GM21576 (cell line): ENCODE data around the gene BRSK1.
A peak's percentile ranks its signal among the peaks of the same experiment; 100 is the strongest.

ENCODE experiments used
- ATAC-seq: cut with Tn5 transposase; IDR thresholded peaks from one replicate; pipeline ENCODE4 v1.9.1; 2021; ENCODE audit warnings: mild to moderate bottlenecking, moderate library complexity; ENCODE audit not compliant: unreplicated experiment

The BRSK1 gene

GRCh38 chr19:55273978-55274707 is 9.7 kb upstream of the BRSK1 start:
- ATAC-seq = no peak

- ATAC-seq = peak; percentile 43
These were observed 7.7 kb upstream of the BRSK1 start for GRCh38 chr19:55275851-55276719.

DNA sequence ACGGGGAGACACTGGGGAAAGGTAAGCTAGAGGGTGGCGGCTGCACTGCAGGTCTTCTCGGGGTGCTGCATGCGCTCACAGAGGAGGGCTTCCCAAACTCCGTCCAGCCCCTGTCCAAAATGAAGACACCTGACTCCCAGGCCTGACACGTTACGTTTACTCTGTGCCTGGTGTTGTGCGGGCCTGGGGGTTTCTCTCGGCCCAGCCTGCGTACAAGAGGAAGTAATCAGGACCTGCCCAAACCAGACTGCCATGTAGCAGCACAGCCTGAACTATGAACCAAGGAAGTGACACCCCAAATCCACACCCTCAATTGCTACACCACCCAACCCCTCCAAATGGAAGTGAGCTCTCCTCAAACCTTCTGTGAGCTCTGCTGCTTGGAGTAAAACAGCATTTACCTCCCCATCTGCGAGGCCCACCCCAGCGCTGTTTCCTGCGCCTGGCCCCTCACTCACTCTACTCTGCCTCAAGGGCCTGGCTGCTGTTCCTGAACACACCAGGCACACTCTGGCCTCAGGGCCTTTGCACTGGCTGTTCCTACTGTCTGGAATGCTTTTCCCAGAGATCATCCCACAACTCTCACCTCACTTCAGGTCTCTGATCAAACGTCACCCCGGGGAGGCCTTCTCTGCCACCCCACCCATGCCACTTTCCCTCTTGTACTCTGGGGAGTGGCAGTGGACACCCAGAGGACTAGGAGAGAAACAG is 6.9 kb upstream of the BRSK1 start:
- no peak for ATAC-seq

DNA sequence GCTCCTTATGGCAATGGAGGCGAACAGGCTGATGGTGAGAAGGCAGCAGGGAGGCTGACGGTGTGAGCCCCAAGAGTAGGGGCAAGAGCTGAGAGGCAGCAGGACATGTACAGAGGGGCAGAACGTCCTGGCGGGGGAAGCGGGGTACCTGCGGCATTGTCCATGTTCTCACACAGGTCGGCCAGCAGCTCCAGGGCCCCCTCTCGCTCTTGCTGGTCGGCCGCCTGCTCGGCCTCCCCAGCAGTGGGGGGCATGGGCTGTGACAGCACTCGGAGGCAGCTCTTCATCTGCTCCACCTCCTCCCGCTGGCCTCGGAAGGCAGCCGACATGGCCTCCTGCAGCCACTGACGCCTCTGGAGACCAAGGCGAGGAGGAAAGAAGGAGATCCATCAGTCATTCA is 6.3 kb upstream of the BRSK1 start:
- no peak for ATAC-seq

GRCh38 chr19:55278391-55279135 is 5.2 kb upstream of the BRSK1 start:
- no peak for ATAC-seq

- ATAC-seq = no peak
These were observed 4.5 kb upstream of the BRSK1 start for GRCh38 chr19:55279340-55279739.

GRCh38 chr19:55279770-55280643 is 3.8 kb upstream of the BRSK1 start, which contains the start of gene HSPBP1:
Gene HSPBP1, minus strand, starts transcription at chr19:55280110. Its CDS starts 502 bp downstream, at chr19:55279608.
- ATAC-seq = peak; percentile 70

GRCh38 chr19:55284405-55285058 is 735 bp downstream of the BRSK1 start:
- ATAC-seq = no peak

DNA sequence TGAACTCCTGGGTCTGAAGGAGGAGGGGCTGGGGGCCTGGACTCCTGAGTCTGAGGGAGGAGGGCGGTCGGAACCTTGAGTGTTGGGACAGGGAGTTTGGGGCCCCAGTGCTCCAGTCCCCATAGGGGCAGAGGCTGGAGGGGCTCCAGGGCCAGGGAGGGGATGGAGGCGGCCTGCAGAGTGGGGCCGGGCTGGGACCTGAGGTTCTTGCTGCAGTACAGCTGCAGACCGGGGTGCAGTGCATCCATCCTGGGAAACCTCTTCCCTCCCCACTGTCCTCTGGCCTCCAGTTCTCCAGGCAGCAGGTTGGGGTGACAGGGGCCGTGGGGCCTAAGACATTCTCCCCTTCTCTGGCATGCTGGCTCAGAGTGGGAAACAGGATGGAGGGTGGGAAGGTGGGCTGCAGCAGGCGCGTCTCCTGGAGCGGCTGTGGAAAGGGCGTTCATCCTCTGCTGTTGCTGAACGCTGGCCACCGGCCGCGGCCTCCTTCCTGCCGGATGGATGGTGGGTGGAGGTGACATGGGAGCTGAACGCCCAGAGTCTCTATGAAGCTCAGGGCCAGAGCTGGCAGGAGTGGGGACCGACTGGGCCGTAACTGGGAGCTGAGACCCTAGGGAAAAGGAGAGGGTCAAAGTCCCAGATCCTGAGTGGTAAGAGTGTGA is 1.6 kb downstream of the BRSK1 start:
- no peak for ATAC-seq

GRCh38 chr19:55287361-55288079 is 3.7 kb downstream of the BRSK1 start:
- no peak for ATAC-seq

- ATAC-seq = no peak
These were observed 5.5 kb downstream of the BRSK1 start for GRCh38 chr19:55289117-55289796.

DNA sequence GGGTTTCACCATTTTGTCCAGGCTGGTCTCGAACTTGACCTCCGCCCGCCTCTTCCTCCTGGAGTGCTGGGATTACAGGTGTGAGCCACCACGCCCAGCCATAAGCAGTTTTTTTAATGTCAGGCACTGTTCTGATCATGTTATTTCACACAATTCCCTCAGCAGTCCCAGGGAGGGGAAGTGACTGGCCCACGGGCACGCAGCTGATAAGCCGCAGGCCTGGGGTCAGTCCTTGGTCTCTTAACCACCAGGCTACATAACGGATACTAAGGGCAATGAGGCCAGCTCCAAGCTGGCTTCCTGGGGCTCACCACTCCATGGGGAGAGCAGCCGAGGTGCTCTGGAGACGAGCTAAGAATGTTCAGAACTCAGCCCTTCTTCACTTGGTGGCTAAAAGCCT is 13.5 kb downstream of the BRSK1 start:
- ATAC-seq = no peak

- ATAC-seq = no peak
These were observed 16.2 kb downstream of the BRSK1 start for GRCh38 chr19:55299991-55300390.

DNA sequence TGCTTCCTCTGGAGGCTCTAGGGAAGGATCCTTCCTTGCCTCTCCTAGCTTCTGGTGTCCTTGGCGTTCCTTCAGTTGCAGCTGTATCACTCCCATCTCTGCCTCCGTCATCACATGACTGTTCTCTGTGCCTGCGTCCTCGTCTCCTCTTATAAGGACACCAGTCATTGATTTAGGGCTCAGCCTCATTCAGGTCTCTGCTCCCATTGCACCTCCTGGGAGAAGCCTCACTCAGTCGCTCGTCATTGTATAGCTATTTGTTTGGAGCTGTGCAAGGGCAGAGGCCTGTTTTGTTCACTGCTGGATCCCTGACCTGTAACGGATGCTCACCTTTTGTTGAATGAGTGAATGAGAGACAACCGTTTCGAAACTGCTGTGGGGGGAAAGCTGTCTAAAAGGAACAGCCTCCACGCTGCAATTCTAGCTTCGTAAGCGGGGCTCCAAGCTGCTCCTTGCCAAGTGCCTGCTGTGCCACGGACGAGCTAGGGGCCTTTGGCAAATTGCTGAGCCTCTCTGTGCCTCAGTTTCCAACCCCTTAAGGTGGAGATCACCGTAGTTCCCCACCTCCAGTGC is 17.2 kb downstream of the BRSK1 start:
- ATAC-seq = no peak

DNA sequence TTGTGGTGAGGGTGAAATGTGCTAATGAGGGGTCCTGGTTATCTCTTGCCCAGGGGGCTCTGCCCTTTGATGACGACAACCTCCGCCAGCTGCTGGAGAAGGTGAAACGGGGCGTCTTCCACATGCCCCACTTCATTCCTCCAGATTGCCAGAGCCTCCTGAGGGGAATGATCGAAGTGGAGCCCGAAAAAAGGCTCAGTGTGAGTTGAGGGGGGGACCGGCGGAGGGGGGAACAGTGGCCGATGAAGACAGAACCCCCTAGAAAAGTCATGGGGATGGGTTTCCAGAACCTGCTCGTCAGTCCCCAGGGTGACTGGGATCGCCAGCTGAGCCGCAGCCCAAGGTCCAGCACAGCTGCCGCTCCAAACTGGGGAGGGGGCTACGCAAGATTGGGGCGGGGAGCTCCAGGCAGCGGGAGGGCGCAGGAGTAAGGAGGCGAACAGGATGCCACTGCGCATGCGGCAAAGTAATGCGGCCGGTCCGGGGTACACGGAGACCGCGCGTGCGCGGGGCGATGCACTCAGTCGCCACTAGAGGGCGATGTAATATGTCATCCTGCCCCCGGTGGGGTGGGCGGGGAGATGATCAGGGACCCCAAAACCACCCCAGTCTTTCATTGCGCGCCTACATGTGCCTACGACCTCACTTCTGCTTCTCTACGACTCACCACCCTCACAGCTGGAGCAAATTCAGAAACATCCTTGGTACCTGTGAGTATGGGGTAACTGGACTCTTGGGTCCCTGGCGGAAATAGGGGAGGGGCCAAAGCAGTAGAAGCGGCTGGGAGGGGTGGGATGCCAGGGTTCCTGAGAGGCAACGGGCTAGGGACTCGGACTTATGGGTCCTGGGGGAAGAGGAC is 17.9 kb downstream of the BRSK1 start:
- peak; percentile 73 for ATAC-seq

DNA sequence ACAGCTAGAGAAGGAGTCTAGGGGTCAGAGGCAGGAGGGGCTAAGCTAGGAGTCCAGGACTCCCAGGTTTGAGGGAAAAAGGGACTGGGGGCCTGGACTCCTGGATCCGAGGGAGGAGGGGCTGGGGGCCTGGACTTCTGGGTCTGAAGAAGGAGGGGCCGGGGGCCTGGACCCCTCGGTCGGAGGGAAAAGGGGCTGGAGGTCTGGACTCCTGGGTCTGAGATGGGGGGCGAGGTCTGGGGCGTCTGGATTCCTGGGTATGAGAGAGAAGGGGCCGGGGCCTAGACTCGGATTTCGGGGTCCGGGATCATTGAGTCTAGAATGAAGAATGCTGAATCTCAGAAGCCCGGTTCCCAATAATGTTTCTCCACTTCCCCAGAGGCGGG is 18.5 kb downstream of the BRSK1 start:
- no peak for ATAC-seq
